Suprapubic skin (tissue), 3 donors: ENCODE results near the gene RAB5IF.

Source experiments
- CTCF ChIP-seq, 2 donors: fragments of 200-600 bp in 1 of 2; fragments of 450-650 bp in 1 of 2; sonication (generic) in 1 of 2; IDR thresholded peaks; one replicate each; pipeline ENCODE4 v1.5.1; 2016 to 2019; ENCODE audit warnings: antibody characterized with exemption in 2 of 2, mild to moderate bottlenecking in 1 of 2, moderate library complexity in 1 of 2
- POLR2A ChIP-seq, 2 donors: fragments of 450-650 bp; IDR thresholded peaks; one replicate each; pipeline ENCODE4 v1.6.1; 2017; ENCODE audit warnings: antibody characterized with exemption in 2 of 2, mild to moderate bottlenecking in 2 of 2, moderate library complexity in 2 of 2

DNA sequence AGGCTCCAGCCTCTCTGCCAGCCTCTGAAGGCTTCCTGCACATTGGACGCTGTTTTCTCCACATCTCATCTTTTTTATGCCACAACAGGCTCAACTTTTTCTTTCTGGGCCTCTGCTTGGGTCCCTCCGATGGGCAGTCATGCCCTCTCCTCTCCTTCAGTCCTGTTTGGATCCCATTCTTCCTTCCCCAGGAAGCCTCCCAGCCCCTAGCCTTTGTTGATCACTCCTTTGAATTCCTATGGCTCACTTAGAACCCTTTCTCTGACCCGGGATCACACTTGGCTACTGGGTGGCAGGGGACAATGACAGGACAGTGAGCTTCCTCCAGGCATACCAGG, 35.9 kb downstream of the RAB5IF start:
- TF ChIP-seq CTCF (IDR thresholded peaks at IDR 0.05) (no peak), POLR2A (IDR thresholded peaks at IDR 0.05) (no peak)
